NCI-H345 (cell line): ENCODE data around the gene DRD2.

Experiments used
- DNase-seq: peaks from one replicate; lab custom pipeline; 2025; lab: John Stamatoyannopoulos, UW

Gene DRD2

DNA sequence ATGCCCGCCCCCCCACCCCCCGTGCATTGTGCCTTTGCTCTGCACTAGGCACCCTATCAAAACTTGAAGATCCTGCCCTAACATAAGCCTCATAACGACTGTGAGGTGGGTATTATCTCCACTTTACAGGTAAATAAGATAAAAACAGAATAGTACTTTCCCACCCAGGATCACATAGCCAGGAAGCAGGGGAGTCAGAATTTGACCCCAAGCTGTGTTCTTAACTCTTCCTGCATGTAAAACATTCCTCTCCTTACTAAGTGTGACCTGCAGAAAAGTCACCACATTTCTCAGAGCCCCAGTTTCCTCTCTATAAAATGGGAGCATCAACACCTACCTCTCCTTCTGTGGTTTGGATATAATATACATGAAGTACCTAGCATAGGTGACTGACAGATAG, 105.8 kb downstream of the DRD2 start:
- no peak for DNase-seq

DNA sequence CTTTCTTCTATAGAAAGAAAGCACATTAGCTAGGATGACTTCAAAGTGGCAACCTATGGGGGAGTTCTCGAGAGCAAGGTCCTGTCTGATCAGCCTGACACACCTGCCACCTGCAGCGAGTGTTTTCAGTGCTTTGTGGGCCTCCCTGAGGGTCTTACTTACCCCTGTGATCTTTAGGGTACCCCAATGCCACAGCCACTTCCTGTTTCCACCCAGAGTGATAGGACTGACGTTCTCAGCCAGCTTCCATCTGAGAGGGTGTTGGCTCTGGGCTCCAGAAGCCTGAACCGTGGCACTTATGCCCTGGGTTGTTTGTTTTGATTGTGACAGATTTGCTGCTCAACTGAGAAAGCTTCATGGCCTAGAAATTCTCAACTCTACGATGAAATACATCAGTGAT, 109.3 kb downstream of the DRD2 start:
- DNase-seq, result no peak

DNA sequence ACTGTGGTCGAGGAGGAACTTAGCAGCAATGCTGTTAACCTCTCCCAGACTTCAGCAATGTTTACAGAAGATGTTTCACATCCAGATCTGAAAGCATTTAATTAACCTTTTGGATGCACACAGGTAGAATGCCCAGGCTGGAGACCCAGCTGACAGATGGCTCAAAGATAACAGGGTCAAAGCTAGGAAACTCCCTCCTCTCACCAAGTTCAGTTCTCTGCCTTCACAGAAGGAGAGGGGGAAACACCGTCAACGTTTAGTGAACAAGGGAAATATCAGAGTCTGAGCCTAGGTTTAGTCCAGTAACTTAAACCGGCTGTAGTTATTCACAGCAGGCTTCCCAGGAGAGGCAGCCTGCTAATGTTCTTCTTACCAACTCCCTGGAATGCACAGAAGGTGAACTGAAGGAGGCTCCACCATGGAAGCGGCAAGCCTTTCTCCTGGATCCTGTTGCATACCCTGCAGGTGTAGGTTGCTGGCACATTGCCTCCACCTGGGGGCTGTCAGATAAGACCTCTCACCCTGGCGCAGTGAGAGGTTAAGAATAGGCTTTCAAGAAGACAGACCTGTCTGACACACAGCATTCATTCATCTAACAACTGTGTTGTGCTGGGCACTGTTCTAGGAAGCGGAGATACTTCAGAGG, 111.1 kb downstream of the DRD2 start:
- DNase-seq, result no peak

DNA sequence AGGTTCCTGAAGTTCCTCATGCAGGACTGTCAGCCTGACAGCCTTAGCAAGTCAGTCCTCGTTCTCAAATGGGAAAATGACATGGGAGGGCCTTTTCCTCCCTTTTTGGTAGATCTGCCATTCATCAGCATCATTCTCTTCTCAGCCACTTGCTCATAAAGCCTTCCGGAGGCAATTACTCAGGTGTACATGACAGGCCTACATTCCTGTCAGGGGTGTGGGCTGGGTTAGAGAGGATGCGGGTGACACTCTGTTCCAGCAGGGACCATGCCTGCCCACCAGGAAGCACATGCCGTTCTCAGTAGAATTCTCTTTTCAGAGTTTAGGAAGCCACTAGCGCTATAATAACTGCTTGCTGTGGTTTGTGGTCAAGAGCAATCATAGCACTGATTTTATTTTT, 111.8 kb downstream of the DRD2 start:
- DNase-seq, result no peak
